K562 (cell line): ENCODE results near the gene ZNF804A.

Source experiments
- AFF4 ChIP-seq: sonication (generic); formaldehyde crosslinking; IDR thresholded peaks from 2 replicates; pipeline ENCODE4 v1.8.0; 2023; ENCODE audit warnings: mild to moderate bottlenecking, missing genetic modification reagents
- ARHGAP35 ChIP-seq: fragments of 450-650 bp; IDR thresholded peaks from 2 replicates; pipeline ENCODE4 v1.6.1; 2018; ENCODE audit not compliant: partially characterized antibody
- HCFC1 ChIP-seq: IDR thresholded peaks from 2 replicates; pipeline ENCODE4 v1.6.1; 2012; ENCODE audit warnings: low read depth, low read length, improper control_type of control experiment
- NFATC3 ChIP-seq: fragments of 450-650 bp; IDR thresholded peaks from 2 replicates; pipeline ENCODE4 v1.6.1; 2017; ENCODE audit warnings: mild to moderate bottlenecking
- NFIC ChIP-seq: fragments of 450-650 bp; IDR thresholded peaks from 2 replicates; pipeline ENCODE4 v1.6.1; 2017; ENCODE audit warnings: mild to moderate bottlenecking, inconsistent platforms
- RAD21 ChIP-seq, 2 experiments: fragments of 250-450 bp in 1 of 2; fragments of 450-650 bp in 1 of 2; sonication (Bioruptor Pico) in 1 of 2; formaldehyde crosslinking in 1 of 2; IDR thresholded peaks in 1 of 2; conservative IDR thresholded peaks in 1 of 2; 2 replicates each; pipeline versions ENCODE4 v1.4.0 to v1.8.0; 2020 to 2022; ENCODE audit warnings: mild to moderate bottlenecking in 2 of 2, moderate library complexity in 1 of 2
- ZBTB40 ChIP-seq, 2 experiments: fragments of 450-650 bp in 1 of 2; sonication (generic) in 1 of 2; formaldehyde crosslinking in 1 of 2; IDR thresholded peaks; 2 replicates each; pipeline versions ENCODE4 v1.7.1 to v1.9.0; 2016 to 2022; ENCODE audit warnings: inconsistent platforms in 1 of 2, mild to moderate bottlenecking in 1 of 2, missing genetic modification reagents in 1 of 2
- ZNF449 ChIP-seq: fragments of 250-450 bp; sonication (Bioruptor Pico); IDR thresholded peaks from 2 replicates; pipeline ENCODE4 v1.8.0; 2022; ENCODE audit warnings: moderate library complexity, mild to moderate bottlenecking, inconsistent platforms
- ZNF589 ChIP-seq: fragments of 200-800 bp; sonication (Bioruptor generic); IDR thresholded peaks from 2 replicates; pipeline ENCODE4 v1.6.1; 2016; ENCODE audit warnings: low read depth, missing genetic modification characterization, missing compliant biosample characterization
- TF ChIP-seq, protein P1 (sequence below), 3 experiments: IDR thresholded peaks in 2 of 3; conservative IDR thresholded peaks in 1 of 3; 2 replicates each; pipeline ENCODE4 v1.5.1; 2011 to 2012; ENCODE audit warnings: low read length in 3 of 3, mild to moderate bottlenecking in 3 of 3, control low read depth in 2 of 3, improper control_type of control experiment in 1 of 3, inconsistent platforms in 1 of 3, low read depth in 1 of 3, mixed read lengths in 1 of 3, moderate library complexity in 1 of 3; ENCODE audit not compliant: insufficient read depth in 2 of 3

GRCh38 chr2:184729581-184729980 lies 131.3 kb downstream of the ZNF804A start:
- TF ChIP-seq ZNF449 (CRISPR knock-in tag) (no peak), RAD21 (CRISPR knock-in tag; conservative IDR thresholded peaks at IDR 0.05 in 1 of 2, IDR thresholded peaks at IDR 0.05 in 1 of 2) (no peak), ZNF589 (CRISPR knock-in tag) (no peak), NFATC3 (no peak), ZBTB40 (IDR thresholded peaks at IDR 0.05) (no peak), ZBTB40 (CRISPR knock-in tag; IDR thresholded peaks at IDR 0.05) (no peak), AFF4 (CRISPR knock-in tag) (no peak), ARHGAP35 (no peak), HCFC1 (no peak), NFIC (no peak)
- TF ChIP-seq, protein P1, sequence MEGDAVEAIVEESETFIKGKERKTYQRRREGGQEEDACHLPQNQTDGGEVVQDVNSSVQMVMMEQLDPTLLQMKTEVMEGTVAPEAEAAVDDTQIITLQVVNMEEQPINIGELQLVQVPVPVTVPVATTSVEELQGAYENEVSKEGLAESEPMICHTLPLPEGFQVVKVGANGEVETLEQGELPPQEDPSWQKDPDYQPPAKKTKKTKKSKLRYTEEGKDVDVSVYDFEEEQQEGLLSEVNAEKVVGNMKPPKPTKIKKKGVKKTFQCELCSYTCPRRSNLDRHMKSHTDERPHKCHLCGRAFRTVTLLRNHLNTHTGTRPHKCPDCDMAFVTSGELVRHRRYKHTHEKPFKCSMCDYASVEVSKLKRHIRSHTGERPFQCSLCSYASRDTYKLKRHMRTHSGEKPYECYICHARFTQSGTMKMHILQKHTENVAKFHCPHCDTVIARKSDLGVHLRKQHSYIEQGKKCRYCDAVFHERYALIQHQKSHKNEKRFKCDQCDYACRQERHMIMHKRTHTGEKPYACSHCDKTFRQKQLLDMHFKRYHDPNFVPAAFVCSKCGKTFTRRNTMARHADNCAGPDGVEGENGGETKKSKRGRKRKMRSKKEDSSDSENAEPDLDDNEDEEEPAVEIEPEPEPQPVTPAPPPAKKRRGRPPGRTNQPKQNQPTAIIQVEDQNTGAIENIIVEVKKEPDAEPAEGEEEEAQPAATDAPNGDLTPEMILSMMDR (IDR thresholded peaks at IDR 0.05 in 2 of 3, conservative IDR thresholded peaks at IDR 0.05 in 1 of 3; ENCODE audit: insufficient read depth in 2 of 3, low read depth in 1 of 3, low read length in 3 of 3): no peak
